MM.1S (cell line): ENCODE data around the gene UBN1.

Experiments
- DNase-seq: peaks from one replicate; pipeline ENCODE4 v3.0.0-alpha.2; 2015
- H2AFZ ChIP-seq: fragments of 300-600 bp; sonication (generic); 2 replicates; pipeline ENCODE4 v1.6.0; 2016; ENCODE audit warnings: antibody characterized with exemption, low read length
- H3F3A ChIP-seq: fragments of 300-600 bp; sonication (generic); 2 replicates; pipeline ENCODE4 v1.6.1; 2016; ENCODE audit warnings: mild to moderate bottlenecking, antibody characterized with exemption, low read length, moderate library complexity, mixed read lengths; ENCODE audit not compliant: insufficient read depth
- H3K27ac ChIP-seq: fragments of 300-600 bp; sonication (generic); 2 replicates; pipeline ENCODE4 v1.5.1; 2016; ENCODE audit warnings: mild to moderate bottlenecking, low read length
- H3K27me3 ChIP-seq: fragments of 300-600 bp; sonication (generic); replicated peaks from 2 replicates; pipeline ENCODE4 v1.6.0; 2016; ENCODE audit warnings: low read length; ENCODE audit not compliant: insufficient read depth
- H3K36me3 ChIP-seq: fragments of 300-600 bp; sonication (generic); replicated peaks from 2 replicates; pipeline ENCODE4 v1.6.1; 2016; ENCODE audit warnings: mild to moderate bottlenecking, low read length, mixed read lengths; ENCODE audit not compliant: insufficient read depth
- H3K4me1 ChIP-seq: fragments of 300-600 bp; sonication (generic); 2 replicates; pipeline ENCODE4 v1.6.1; 2016; ENCODE audit warnings: low read length, mixed read lengths
- H3K4me2 ChIP-seq: fragments of 300-600 bp; sonication (generic); 2 replicates; pipeline ENCODE4 v1.6.0; 2016; ENCODE audit warnings: low read depth, low read length
- H3K4me3 ChIP-seq: fragments of 300-600 bp; sonication (generic); 2 replicates; pipeline ENCODE4 v1.5.1; 2016; ENCODE audit warnings: low read length, mixed read lengths
- H3K79me2 ChIP-seq: fragments of 300-600 bp; sonication (generic); 2 replicates; pipeline ENCODE4 v1.6.1; 2016; ENCODE audit warnings: mixed run types, low read length, mixed read lengths
- H3K9ac ChIP-seq: fragments of 300-600 bp; sonication (generic); 2 replicates; pipeline ENCODE4 v1.6.1; 2016; ENCODE audit warnings: low read length, mixed read lengths
- H3K9me2 ChIP-seq: fragments of 300-600 bp; sonication (generic); replicated peaks from 2 replicates; pipeline ENCODE4 v1.6.1; 2016; ENCODE audit warnings: mild to moderate bottlenecking, low read length, mixed read lengths; ENCODE audit not compliant: insufficient read depth
- H3K9me3 ChIP-seq: fragments of 300-600 bp; sonication (generic); replicated peaks from 2 replicates; pipeline ENCODE4 v1.6.1; 2016; ENCODE audit warnings: mild to moderate bottlenecking, low read length, mixed read lengths; ENCODE audit not compliant: insufficient read depth
- H4K20me1 ChIP-seq: fragments of 300-600 bp; sonication (generic); 2 replicates; pipeline ENCODE4 v1.6.1; 2016; ENCODE audit warnings: mild to moderate bottlenecking, low read length, moderate library complexity, mixed read lengths; ENCODE audit not compliant: insufficient read depth
- CTCF ChIP-seq: fragments of 300-600 bp; sonication (generic); IDR thresholded peaks from 2 replicates; pipeline ENCODE4 v1.5.1; 2016; ENCODE audit warnings: antibody characterized with exemption, low read length, mixed read lengths
- EZH2 ChIP-seq: fragments of 300-600 bp; sonication (generic); optimal IDR thresholded peaks from 2 replicates; pipeline ENCODE3; 2017; ENCODE audit warnings: low read depth, mild to moderate bottlenecking, antibody characterized with exemption, low read length, mixed read lengths
- EZH2phosphoT487 ChIP-seq: fragments of 300-600 bp; sonication (generic); IDR thresholded peaks from 2 replicates; pipeline ENCODE4 v1.6.1; 2018; ENCODE audit warnings: antibody characterized with exemption, low read length

UBN1 gene

GRCh38 chr16:4914528-4915225 lies 67.4 kb downstream of the UBN1 start:
- Histone ChIP-seq H3K9me3 (no peaks in the 10 kb centered on the region), H3K27me3 (no peaks in the 10 kb centered on the region), H2AFZ (no peak overlapping the region), H3F3A (no peaks in the 10 kb centered on the region), H4K20me1 (no peaks in the 10 kb centered on the region), H3K4me2 (no peak overlapping the region), H3K9me2 (no peaks in the 10 kb centered on the region), H3K36me3 (no peaks in the 10 kb centered on the region), H3K9ac (no peak overlapping the region), H3K79me2 (no peaks in the 10 kb centered on the region), H3K27ac (no peak overlapping the region), H3K4me1 (no peaks in the 10 kb centered on the region), H3K4me3 (no peak overlapping the region)
- TF ChIP-seq EZH2 (no peak), EZH2phosphoT487 (no peak), CTCF (no peak)
- no peak for DNase-seq

- no peak for DNase-seq
- Histone ChIP-seq H3K4me2 (no peak overlapping the region), H3K4me3 (no peak overlapping the region), H3K79me2 (no peaks in the 10 kb centered on the region), H3K27me3 (no peaks in the 10 kb centered on the region), H4K20me1 (no peaks in the 10 kb centered on the region), H3K36me3 (no peaks in the 10 kb centered on the region), H3K27ac (no peak overlapping the region), H3K4me1 (no peaks in the 10 kb centered on the region), H3F3A (no peaks in the 10 kb centered on the region), H3K9me2 (no peaks in the 10 kb centered on the region), H2AFZ (no peak overlapping the region), H3K9ac (no peak overlapping the region), H3K9me3 (no peaks in the 10 kb centered on the region)
- TF ChIP-seq EZH2 (no peak), EZH2phosphoT487 (no peak), CTCF (no peak)
Measured at GRCh38 chr16:4915226-4915761, 68.0 kb downstream of the UBN1 start.

GRCh38 chr16:4917117-4917516 lies 69.8 kb downstream of the UBN1 start:
- H3K9me3 ChIP-seq = no peaks in the 10 kb centered on the region
- H3K27me3 ChIP-seq = no peaks in the 10 kb centered on the region
- H3K4me3 ChIP-seq = no peak overlapping the region
- DNase-seq = no peak
- H3K79me2 ChIP-seq = no peaks in the 10 kb centered on the region
- no peaks in the 10 kb centered on the region for H3K36me3 ChIP-seq
- TF ChIP-seq EZH2 (no peak), EZH2phosphoT487 (no peak), CTCF (no peak)
- no peak overlapping the region for H3K4me2 ChIP-seq
- H3F3A ChIP-seq = no peaks in the 10 kb centered on the region
- H2AFZ ChIP-seq = no peak overlapping the region
- H3K27ac ChIP-seq = no peak overlapping the region
- H3K4me1 ChIP-seq = no peaks in the 10 kb centered on the region
- H3K9me2 ChIP-seq = no peaks in the 10 kb centered on the region
- no peaks in the 10 kb centered on the region for H4K20me1 ChIP-seq
- H3K9ac ChIP-seq = no peak overlapping the region
